T-helper 1 cell treated with Interleukin-12 subunit alpha and Interleukin-12 subunit beta and Interleukin-4 antibody, amounts not matched to agents 30 ng/mL and 1 ng/mL, for 36 hours (primary cell): ENCODE measurements around the gene TTC39B. TPM values are rescaled to one million over a fixed set of nuclear protein-coding genes. Genes with fewer than 3 reads are reported as not detected.
"Not testable (repeated sequence)": the region's sequence is repeated elsewhere in the genome, so short reads cannot be mapped to it uniquely, and the experiment has no call there.

ENCODE experiments used
- intact Hi-C: fragments of 100-400 bp; cut with micrococcal nuclease; formaldehyde crosslinking; loops from one replicate; pipeline ENCODE4 v1.15.1; 2024
- total RNA-seq: library from RNA; stranded (reverse); gene quantifications from 2 replicates; pipeline ENCODE4 v1.2.3, GENCODE V29; 2022

The TTC39B gene
- total RNA-seq: 31.1 and 32.1 TPM in 2 replicates

DNA sequence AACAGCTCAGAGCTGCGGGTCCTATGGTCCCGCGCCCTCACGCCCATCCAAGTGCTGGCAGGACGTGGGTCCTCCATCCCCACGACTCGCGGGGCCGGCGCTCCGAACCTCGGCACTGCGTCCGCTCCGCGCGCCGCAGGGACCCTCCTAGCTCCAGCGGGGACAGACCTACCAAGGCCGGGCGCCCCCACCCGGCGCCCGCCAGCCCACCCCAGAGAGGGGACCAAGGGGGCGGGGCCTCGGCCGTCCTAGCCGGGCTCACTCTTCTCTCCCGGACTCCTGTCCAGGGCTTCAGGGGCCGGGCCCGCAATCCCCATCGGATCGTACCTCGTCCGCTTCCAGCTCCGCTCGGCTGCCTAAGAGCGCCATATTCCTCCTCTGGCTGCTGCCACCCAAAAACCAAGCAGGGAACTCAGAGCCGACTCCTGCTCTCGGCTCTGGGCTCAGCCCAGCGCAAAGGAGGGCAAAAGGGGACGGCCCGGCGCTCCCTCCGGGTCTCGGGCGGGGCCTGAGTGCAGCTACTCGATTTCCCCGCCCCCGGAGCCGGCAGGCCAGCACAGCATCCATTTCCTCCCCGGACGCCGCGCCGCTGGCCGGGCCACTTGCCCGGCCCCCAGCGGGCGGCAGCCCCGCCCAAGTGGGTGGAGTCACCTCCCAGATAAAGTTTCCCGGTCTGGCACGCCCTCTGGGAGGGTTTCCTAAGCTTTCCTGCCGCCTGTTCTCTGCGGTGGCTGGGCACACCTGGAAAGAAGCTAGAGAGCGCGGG, at the start of gene TTC39B:
TTC39B (minus strand) TSS at position 460 of the 766 bp plus-strand sequence; CDS start at position 369, 91 bp downstream.
- intact Hi-C loops: loop anchor here (1.0 to 2.0 kb wide), 4 partner anchors 8 to 246 kb away; partner anchors contain the start of genes CCDC171 and PSIP1

DNA sequence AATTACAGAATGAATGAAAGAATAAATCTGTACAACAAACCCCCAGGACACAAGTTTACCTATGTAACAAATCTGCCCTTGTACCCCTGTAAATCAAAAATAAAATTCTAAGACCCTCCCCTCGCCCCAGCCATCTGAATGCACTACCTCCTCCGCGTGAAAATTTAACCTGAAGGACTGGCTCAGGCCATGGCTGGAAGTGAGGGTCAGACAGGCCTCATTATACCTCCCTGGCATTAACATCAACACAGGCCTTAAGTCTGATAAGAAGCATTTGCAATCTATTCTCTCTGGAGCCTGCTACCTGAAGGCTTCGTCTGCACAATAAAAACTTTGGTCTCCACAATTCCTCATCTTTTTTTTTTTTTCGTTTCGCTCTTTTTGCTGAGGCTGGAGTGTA, 48.7 kb upstream of the TTC39B start:
- intact Hi-C loops: loop anchor here (1.0 to 2.0 kb wide), 3 partner anchors 49 to 251 kb away; partner anchors contain the start of genes SNAPC3 and TTC39B

DNA sequence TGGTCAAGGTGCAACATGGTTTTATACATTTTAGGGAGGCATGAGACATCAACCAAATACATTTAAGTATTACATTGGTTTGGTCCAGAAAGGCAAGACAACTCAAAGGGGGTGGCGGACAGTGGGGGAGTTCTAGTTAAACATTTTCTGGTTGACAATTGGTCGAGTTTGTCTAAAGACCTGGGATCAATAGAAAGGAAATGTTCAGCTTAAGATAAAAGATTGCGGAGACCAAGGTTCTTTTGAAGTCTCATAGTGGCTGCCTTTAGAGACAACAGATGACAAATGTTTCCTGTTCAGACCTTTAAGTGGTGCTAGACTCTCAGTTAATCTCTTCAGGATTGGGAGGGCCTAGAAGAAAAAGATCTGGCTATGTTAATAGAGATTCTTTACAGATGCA, 47.7 kb upstream of the TTC39B start:
- intact Hi-C loops: loop anchor here (1.0 to 2.0 kb wide), 3 partner anchors 68 to 252 kb away; partner anchors contain the start of gene SNAPC3

DNA sequence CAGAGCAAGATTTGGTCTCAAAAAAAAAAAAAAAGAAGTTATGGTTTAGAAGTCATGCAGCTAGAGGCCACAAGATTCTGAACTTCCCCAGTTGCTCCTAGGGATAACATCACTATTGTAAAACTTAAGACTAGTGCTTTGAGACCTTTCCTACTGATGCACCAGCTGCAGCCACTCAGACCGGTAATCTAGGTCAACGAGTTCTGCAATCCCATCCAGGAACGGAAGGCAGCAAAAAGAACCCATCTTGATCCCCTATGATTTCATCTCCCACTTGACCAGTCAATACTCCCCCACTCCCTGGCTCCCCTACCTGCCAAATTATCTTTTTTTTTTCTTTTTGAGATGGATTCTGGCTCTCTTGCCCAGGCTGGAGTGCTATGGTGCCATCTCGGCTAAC, 46.9 kb upstream of the TTC39B start:
- intact Hi-C loops: loop anchor here (1.0 to 2.0 kb wide), 2 partner anchors 131 to 253 kb away; no protein-coding TSS in a partner anchor

DNA sequence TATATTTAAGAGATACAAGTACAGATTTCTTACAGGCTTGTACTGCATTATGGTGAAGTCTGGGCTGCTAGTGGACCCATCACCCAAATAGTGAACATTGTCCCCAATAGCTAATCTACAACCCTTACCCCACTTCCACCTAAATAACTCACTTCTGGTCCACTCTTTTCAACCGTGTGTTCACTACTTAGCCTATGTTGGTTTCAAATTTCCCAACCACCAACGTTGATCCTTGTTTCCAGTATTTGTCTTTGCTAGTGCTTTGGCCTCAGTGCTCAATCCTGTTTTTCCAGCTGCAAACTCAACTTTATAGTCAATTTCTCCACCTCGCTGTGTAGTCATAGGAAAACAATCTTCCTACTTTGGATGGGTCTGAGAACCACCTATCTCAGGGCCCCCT, 45.3 kb upstream of the TTC39B start:
- intact Hi-C loops: no loop called here

DNA sequence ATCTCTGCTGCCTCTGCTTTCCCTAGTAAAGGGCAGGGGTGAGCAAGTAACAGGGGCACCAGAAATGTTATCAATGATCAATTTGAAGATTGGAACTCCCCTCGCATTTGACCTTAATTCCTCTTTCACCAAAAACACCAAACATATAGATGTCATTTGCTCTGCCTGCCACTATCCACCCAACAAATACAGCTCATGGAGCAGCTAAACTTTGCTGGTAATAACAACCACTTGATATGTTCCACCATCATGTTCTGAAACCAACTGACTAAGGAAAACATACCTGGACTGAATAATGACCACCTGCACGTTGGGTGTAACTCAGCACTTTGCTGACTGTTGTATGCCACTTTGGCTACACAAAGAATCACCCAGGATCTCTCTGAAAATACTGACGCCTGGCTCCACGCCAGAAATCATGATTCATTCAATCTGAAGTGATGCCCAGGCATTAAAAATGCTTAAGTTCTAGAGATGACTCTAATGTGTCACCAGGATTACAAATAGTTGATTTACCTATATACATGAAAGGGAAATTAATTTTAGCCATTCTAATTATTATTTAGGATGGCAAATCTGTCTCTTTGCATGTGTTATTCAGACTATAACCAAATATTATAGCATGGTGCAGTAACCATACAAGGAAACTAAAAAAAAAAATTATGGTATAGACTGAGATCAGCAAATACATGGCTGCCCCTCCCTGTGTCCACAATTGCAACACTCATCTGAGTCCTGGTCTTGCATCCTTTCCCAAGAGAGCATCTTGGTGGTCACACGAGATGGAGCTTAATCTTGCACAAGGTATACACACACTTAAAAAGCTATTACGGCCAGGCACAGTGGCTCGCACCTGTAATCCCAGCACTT, 43.1 kb upstream of the TTC39B start:
- intact Hi-C loops: no loop called here

DNA sequence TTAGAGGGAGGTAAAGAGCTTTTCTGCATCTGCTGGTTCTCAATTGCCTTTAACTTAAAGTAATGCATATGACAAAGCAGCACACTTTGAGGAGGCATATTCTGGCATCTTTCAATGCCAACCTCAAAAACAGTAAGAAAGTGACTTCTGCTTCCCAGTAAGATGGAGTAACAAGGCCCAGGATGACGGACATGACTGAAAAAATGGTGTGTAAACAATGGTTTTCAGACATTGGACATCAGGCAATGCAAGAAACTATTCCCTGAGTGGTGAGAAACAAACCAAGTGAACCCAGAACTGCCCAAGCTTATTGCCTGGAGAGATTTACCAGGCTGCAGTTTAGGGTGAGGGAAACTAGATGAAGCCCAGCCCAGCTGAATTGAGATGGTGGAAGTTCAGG, 39.8 kb upstream of the TTC39B start:
- intact Hi-C loops: no loop called here

DNA sequence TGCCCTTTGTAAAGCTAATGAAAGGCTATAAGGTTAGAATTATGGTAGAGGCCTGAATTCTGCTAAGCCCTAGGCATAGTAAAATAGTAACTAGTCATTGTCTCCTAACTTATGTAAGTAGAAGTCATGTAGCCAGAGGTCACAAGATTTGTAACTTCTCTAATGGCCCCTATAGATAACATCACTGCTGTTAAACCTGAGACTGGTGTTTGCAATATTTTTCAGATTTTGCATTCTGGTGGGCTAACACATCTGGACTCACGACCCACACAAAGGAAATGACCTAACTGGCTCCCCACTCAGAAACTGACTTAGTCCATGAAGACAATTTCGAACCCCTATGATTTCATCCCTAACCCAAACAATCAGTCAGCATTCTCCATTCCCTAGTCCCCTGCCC, 37.2 kb upstream of the TTC39B start:
- intact Hi-C loops: no loop called here

DNA sequence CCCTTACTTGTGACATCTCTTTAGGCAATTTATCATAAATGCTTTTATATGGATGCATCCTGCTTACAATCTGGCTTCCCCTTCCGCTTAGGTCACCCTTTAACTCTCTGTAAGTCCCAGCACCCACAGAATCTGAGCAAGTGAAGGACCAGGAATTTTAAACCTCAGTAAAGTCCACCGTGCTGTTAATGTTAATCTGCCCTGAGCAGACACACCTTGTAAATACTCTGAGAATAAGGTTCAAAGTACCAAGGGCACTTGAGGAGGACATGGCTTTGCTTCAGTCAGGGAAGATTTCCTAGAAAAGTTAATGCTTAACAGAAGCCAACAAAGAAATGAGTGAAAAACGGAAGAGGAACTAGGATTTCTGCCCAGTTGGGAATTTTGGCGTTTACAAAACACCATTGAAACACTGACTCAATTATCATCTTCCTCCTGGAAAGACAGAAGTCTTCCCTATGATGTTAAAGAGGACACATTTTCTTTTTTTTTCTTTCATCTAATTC, 26.4 kb upstream of the TTC39B start:
- intact Hi-C loops: no loop called here

DNA sequence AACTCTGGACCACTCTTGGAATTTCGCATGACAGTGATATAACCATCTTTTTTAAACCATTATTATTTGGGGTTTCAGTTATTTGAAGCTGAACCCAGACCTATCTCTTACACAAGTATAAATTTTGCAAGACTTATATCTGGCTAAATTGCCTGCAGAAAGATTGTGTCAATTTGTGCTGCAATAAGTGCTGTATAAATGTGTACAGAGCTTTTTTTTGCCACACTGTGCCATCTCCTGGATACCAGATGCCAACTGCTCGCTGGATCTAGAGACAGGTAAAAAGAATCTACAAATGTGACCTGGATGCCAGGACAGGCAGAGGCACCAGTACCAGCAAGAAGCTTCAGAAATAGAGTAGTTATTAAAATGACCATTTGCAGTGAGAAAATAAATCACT, 25.9 kb upstream of the TTC39B start:
- intact Hi-C loops: no loop called here

DNA sequence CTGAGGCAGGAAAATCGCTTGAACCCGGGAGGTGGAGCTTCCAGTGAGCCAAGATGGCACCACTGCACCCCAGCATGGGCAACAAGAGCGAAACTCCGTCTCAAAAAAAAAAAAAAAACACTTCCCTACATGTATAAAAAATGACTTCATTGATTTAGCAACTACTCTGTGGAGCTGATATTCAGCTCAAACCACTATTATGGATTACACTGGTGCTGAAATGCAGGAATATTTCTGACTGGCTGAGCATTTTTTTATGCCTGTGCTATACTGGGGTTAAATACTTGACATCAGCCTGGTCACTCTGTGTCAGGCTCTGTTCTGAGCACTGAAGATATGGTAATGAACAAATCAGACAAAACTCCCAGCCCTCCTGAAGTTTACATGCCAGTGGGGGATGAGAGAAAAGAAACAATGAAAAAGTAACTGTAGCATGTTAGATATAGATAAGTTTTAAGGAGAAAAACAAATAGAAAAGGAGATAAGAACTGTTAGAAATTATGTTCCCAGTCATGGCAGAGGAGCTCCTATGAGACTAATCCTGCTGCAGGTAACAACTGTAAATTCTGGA, 22.6 kb upstream of the TTC39B start:
- intact Hi-C loops: no loop called here

DNA sequence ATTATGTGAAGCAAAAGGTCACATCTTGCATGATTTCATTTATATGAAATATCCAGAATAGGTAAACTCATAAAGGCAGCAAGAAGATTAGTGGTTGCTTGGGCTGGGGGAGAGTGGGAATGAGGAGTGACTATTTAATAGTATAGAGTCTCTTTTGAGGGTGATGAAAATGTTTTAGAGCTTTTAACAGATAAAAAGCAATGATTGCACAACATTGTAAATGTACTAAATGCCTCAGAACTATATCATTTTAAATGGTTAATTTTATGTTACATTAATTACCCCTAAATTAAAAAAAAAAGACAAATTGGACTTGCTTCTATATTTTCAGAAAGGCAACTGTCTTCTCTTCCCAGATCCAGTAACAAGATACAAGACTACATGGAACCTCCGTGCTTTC, 21.9 kb upstream of the TTC39B start:
- intact Hi-C loops: no loop called here

DNA sequence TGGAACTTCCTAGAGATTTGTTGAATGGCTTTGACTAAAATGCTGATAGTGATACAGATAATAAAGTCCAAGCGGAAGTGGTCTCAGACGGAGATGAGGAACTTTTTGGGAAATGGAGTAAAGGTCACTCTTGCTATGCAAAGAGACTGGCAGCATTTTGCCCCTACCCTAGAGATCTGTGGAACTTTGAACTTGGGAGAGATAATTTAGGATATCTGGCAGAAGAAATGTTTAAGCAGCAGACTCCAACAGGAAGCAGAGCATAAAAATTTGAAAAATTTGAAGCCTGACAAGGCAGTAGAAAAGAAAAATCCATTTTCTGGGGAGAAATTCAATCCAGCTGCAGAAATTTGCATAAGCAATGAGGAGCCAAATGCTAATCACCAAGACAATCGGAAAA, 15.7 kb upstream of the TTC39B start:
- intact Hi-C loops: not testable (repeated sequence)

DNA sequence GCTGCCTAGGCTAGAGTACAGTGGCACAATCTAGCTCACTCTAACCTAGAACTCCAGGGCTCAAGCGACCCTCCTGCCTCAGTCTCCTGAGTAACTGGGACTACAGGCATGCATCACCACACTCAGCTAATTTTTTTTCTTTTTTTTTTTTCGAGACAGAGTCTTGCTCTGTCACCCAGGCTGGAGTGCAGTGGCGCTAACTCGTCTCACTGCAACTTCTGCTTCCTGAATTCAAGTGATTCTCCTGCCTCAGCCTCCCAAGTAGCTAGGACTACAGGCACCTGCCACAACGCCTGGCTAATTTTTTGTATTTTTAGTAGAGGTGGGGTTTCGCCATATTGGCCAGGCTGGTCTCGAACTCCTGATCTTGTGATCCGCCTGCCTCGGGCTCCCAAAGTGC, 12.6 kb upstream of the TTC39B start:
- intact Hi-C loops: loop anchor here (10.0 kb wide), 1 partner anchor 625 kb away; the partner anchor contains the start of gene ZDHHC21

DNA sequence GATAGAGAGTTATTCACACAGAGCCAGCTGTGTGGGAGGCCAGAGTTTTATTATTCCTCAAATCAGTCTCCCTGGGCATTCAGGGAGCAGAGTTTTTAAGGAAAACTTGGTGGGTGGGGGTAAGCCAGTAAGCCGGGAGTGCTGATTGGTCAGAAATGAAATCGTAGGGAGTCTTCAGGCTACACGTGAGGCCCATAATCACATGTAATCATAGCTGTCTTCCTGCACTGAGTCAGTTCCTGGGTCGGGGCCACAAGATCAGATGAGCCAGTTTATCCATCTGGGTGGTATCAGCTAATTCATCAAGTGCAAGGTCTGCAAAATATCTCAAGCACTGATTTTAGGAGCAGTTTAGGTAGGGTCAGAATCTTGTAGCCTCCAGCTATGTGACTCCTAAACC, 10.8 kb upstream of the TTC39B start:
- intact Hi-C loops: loop anchor here (10.0 kb wide), 1 partner anchor 623 kb away; the partner anchor contains the start of gene ZDHHC21

DNA sequence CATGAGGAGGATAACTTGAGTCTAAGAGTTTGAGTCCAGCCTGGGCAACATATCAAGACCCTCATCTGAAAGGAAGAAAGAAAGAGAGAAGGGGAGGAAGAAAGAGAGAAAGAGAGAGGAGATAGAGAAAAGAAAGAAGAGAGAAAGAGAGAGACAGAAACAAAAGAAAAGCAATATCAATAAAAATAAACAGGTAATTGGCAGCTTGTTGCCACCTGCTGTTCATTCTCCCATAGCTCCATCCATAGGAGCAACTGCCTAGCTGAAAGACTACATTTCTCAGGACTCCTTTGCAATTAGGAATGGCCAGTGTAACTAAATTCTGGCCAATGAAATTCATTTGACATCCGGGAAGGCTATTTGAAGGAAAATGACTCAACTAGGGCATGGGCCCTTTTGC, 4.6 kb upstream of the TTC39B start:
- intact Hi-C loops: loop anchor here (2.0 to 10.0 kb wide), 3 partner anchors 15 to 617 kb away; partner anchors contain the start of gene ZDHHC21

DNA sequence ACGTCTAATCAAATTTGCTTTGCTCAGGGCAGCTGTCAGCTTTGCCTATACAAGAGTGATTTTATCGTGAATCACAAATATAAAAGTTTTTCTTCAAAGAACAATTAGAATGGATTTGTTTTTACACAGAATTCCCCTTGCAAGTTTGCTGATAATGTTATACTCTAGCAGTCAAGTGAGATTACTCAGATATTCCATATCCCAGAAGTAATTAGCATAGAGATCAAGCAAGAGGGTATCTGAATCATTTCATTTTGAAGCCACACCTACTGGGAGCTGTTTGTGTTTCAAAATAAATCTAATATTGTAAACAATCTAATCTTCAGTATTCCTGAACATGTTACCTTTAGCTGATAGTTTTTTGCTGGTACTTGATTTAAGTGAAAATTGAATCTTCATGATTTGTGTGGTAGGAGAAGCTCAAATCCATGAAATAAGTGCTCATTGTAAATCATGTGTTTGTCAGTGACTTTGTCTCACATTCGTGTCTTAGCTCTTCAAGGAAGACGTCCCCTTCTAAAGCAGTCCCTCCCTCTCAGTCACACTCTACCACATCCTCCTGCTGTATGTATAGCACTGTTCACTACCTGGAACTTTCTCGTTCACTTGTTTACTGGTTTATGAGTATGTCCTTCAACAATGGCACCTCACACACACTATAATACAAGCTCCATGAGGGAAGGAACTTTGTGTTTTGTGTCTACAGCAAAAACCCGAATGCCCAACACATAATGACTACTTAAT, 3.3 kb upstream of the TTC39B start:
- intact Hi-C loops: loop anchor here (1.0 to 10.0 kb wide), 6 partner anchors 13 to 615 kb away; partner anchors contain the start of genes SNAPC3 and ZDHHC21

DNA sequence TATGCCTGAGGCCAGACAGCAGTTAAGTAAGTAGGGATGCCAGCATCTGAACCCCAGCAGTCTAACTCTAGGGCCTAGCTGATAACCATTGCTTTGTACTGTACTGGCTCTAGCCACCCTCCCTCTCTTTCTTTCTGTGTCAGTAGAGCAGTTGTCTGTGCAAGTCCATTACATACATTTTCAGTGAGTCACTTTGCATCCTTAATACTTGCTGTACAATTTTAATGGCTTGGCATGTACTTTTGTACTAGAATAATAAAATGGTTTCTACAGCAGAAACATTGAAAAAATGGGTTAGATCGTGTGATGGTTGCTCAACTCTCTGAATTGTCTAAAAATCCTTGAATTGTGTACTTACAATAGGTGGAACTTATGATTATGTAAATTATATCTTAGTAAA, 1.5 kb upstream of the TTC39B start:
- intact Hi-C loops: no loop called here

DNA sequence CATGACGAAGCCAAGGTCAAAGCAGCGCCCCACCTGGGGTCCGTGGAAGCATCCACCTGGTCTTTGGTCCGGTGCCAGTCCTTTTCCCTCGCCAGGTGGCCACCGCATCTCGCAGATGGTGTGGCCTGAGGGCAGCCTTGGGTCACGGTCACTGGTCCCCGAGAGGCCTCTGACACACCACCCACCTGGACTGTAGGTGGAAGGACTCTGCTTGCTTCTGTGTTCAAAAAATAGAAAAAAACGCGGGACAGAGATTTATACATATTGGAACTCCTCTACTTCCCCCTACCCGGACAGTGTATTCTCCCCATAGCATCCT, 466 bp upstream of the TTC39B start:
- intact Hi-C loops: loop anchor here (1.0 to 2.0 kb wide), 4 partner anchors 8 to 245 kb away; partner anchors contain the start of genes CCDC171 and PSIP1

DNA sequence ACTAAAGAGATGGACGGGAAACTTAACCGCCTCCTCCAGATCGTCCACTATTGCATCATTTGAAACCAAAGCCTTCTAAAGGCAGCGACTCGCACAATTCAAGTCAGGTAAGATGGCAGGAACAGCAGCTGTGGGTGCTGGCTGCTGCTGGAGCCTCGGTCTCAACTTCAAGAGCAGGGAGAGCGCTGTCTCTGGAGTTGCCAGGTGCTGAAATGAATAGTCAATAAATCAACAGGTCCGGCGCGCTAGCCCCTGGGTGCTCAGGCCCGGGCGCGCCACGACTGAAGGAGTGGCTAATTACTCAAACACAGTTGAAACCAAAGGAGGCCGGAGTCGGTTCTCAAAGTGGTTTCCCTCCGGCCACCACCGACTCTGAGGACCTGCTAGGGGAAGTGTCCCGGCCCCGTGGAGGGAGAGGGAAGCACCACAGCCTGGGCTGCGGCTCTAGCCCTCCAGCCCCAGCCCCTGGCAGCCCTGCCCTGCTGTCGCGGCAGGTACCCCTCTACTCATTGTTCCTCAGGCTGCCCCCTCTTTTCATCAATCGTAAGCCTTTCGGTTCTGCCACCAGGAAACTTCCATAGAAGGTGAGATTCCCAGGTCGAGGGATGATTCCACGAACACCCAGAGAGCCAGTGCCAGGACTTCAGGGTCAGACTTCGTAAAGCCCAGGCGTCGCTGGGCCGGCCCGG, 804 bp downstream of the TTC39B start:
- intact Hi-C loops: loop anchor here (2.0 kb wide), 3 partner anchors 51 to 247 kb away; partner anchors contain the start of genes CCDC171 and PSIP1
